Measurements from ENCODE around the gene CCDC47. TPM values are rescaled to one million over a fixed set of nuclear protein-coding genes. Genes with fewer than 3 reads are reported as not detected.

The CCDC47 gene
- total RNA-seq, 2 experiments from 2014 or later, result 31.0 to 31.3 TPM

- Histone ChIP-seq H3K4me3 (ENCODE audit: low read length) (no peak overlapping the region), H3K4me1 (ENCODE audit: insufficient read depth, low read length) (peaks cover 97% of the 10 kb centered on the region), H3K27ac (ENCODE audit: low read depth in 1 of 2, low read length in 2 of 2) (peak overlapping the region; percentile 69 to 70), H3K9me3 (ENCODE audit: control insufficient read depth in 1 of 2, insufficient read depth in 1 of 2, low read length in 2 of 2) (no peaks in the 10 kb centered on the region), H3K36me3 (ENCODE audit: insufficient read depth, low read length) (peaks cover 11% of the 10 kb centered on the region), H3K27me3 (ENCODE audit: control insufficient read depth in 1 of 2, insufficient read depth in 2 of 2, low read length in 2 of 2) (no peaks in the 10 kb centered on the region)
- Mint-ChIP-seq H3K27ac (peak overlapping the region; percentile 100), H3K4me1 (ENCODE audit: low read depth) (peaks cover 94% of the 10 kb centered on the region), H3K27me3 (no peaks in the 10 kb centered on the region), H3K4me3 (peak overlapping the region; percentile 79), H3K36me3 (ENCODE audit: low read depth) (peaks cover 51% of the 10 kb centered on the region), H3K9me3 (no peaks in the 10 kb centered on the region)
- DNase-seq, result peak in 2 of 14 experiments; percentile 14 to 35
- ChIA-PET CTCF (interaction anchor here (3.0 kb wide), 1 partner anchor 8 kb away, joined by 21 read pairs; no protein-coding TSS in a partner anchor), POLR2A (interaction anchor here (0.7 to 18.5 kb wide), 15 partner anchors 7 to 800 kb away, joined by 3 to 844 read pairs (median 4); partner anchors contain the start of genes CCDC47, DDX42, DDX5 and LIMD2)
- intact Hi-C loops (cut with DNase I, micrococcal nuclease), result no loop called here
- TF ChIP-seq CTCF (IDR thresholded peaks at IDR 0.05), result no peak
- no peak for ATAC-seq (ENCODE audit: poor library complexity)
These were observed 67.7 kb downstream of the CCDC47 start for GRCh38 chr17:63705657-63706056.

- peaks cover 86% of the 10 kb centered on the region for H3K4me1 Mint-ChIP-seq (ENCODE audit: low read depth)
- Histone ChIP-seq H3K4me3 (ENCODE audit: low read length) (no peak overlapping the region), H3K27me3 (ENCODE audit: control insufficient read depth in 1 of 2, insufficient read depth in 2 of 2, low read length in 2 of 2) (no peaks in the 10 kb centered on the region), H3K27ac (ENCODE audit: low read depth in 1 of 2, low read length in 2 of 2) (no peak overlapping the region), H3K4me1 (ENCODE audit: insufficient read depth, low read length) (peaks cover 91% of the 10 kb centered on the region), H3K36me3 (ENCODE audit: insufficient read depth, low read length) (peaks cover 11% of the 10 kb centered on the region), H3K9me3 (ENCODE audit: control insufficient read depth in 1 of 2, insufficient read depth in 1 of 2, low read length in 2 of 2) (no peaks in the 10 kb centered on the region)
- H3K27me3 Mint-ChIP-seq, result no peaks in the 10 kb centered on the region
- intact Hi-C loops (cut with DNase I, micrococcal nuclease), result loop anchor here in 1 of 2 experiments (5.0 kb wide), 1 partner anchor 802 kb away; the partner anchor contains the start of genes CEP95 and DDX5
- ATAC-seq (ENCODE audit: poor library complexity), result no peak
- H3K36me3 Mint-ChIP-seq (ENCODE audit: low read depth), result peaks cover 46% of the 10 kb centered on the region
- CTCF ChIA-PET, result no interaction called here
- no peak for TF ChIP-seq CTCF (IDR thresholded peaks at IDR 0.05)
- H3K9me3 Mint-ChIP-seq, result no peaks in the 10 kb centered on the region
- no peak for DNase-seq
- POLR2A ChIA-PET, result interaction anchor here (1.0 to 18.5 kb wide), 8 partner anchors 5 to 138 kb away, joined by 4 to 844 read pairs (median 4); partner anchors contain the start of genes CCDC47, DDX42, LIMD2 and SMARCD2
- peak overlapping the region; percentile 79 for H3K4me3 Mint-ChIP-seq
- peak overlapping the region; percentile 100 for H3K27ac Mint-ChIP-seq
These were observed 68.6 kb downstream of the CCDC47 start for GRCh38 chr17:63704836-63705235.

GRCh38 chr17:63704259-63704576 lies 69.2 kb downstream of the CCDC47 start:
- DNase-seq (no peak), ATAC-seq (ENCODE audit: poor library complexity) (no peak)
- H3K27me3 Mint-ChIP-seq, result no peaks in the 10 kb centered on the region
- peak overlapping the region; percentile 100 for H3K27ac Mint-ChIP-seq
- intact Hi-C loops (cut with DNase I, micrococcal nuclease), result loop anchor here in 1 of 2 experiments (5.0 kb wide), 1 partner anchor 803 kb away; the partner anchor contains the start of genes CEP95 and DDX5
- H3K4me3 Mint-ChIP-seq, result peak overlapping the region; percentile 97
- ChIA-PET POLR2A (interaction anchor here (0.7 to 18.5 kb wide), 5 partner anchors 5 to 83 kb away, joined by 3 to 844 read pairs (median 276); partner anchors contain the start of genes CCDC47, DDX42 and LIMD2), CTCF (no interaction called here)
- Histone ChIP-seq H3K27ac (ENCODE audit: low read depth in 1 of 2, low read length in 2 of 2) (peak overlapping the region in 1 of 2 donors; percentile 89), H3K27me3 (ENCODE audit: control insufficient read depth in 1 of 2, insufficient read depth in 2 of 2, low read length in 2 of 2) (no peaks in the 10 kb centered on the region), H3K36me3 (ENCODE audit: insufficient read depth, low read length) (peaks cover 11% of the 10 kb centered on the region), H3K4me1 (ENCODE audit: insufficient read depth, low read length) (peaks cover 88% of the 10 kb centered on the region), H3K9me3 (ENCODE audit: control insufficient read depth in 1 of 2, insufficient read depth in 1 of 2, low read length in 2 of 2) (no peaks in the 10 kb centered on the region), H3K4me3 (ENCODE audit: low read length) (no peak overlapping the region)
- peaks cover 48% of the 10 kb centered on the region for H3K36me3 Mint-ChIP-seq (ENCODE audit: low read depth)
- peaks cover 80% of the 10 kb centered on the region for H3K4me1 Mint-ChIP-seq (ENCODE audit: low read depth)
- TF ChIP-seq CTCF (IDR thresholded peaks at IDR 0.05), result no peak
- no peaks in the 10 kb centered on the region for H3K9me3 Mint-ChIP-seq

Measured in CD4-positive, alpha-beta T cell (primary cell).